ENCODE data around the gene KLKB1.

DNA sequence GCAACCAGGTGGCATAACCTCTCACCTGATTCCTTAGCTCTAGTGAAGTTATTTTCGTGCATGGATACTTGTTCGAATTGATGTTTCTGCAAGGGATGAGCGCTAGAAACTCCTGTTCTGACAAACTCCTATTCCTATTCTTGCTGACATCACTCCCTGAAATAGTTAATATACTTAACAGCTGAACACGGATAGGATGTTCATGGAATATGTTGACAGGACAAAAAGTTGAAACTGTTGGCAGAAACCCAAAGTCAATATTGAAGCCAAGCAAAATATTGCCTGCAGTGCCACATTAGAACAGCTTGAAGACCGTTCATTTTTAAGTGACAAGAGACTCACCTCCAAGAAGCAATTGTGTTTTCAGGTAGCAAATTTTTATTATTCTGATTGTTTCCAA is at the start of gene KLKB1:
- TF ChIP-seq ISL1 (CRISPR knock-in tag; IDR thresholded peaks at IDR 0.05): no peak
- TF ChIP-seq, protein P1, sequence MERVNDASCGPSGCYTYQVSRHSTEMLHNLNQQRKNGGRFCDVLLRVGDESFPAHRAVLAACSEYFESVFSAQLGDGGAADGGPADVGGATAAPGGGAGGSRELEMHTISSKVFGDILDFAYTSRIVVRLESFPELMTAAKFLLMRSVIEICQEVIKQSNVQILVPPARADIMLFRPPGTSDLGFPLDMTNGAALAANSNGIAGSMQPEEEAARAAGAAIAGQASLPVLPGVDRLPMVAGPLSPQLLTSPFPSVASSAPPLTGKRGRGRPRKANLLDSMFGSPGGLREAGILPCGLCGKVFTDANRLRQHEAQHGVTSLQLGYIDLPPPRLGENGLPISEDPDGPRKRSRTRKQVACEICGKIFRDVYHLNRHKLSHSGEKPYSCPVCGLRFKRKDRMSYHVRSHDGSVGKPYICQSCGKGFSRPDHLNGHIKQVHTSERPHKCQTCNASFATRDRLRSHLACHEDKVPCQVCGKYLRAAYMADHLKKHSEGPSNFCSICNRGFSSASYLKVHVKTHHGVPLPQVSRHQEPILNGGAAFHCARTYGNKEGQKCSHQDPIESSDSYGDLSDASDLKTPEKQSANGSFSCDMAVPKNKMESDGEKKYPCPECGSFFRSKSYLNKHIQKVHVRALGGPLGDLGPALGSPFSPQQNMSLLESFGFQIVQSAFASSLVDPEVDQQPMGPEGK (CRISPR knock-in tag; IDR thresholded peaks at IDR 0.05; ENCODE audit: borderline replicate concordance): no peak
- TF ChIP-seq ZFP3 (CRISPR knock-in tag; IDR thresholded peaks at IDR 0.05): no peak
- TF ChIP-seq ZC3H10 (CRISPR knock-in tag; IDR thresholded peaks at IDR 0.05): no peak
- no peak for TF ChIP-seq OSR1 (CRISPR knock-in tag; IDR thresholded peaks at IDR 0.05)
- no peak for TF ChIP-seq TSHZ2 (CRISPR knock-in tag; IDR thresholded peaks at IDR 0.05)
- no peak for TF ChIP-seq SNAI2 (CRISPR knock-in tag; IDR thresholded peaks at IDR 0.05)
- TF ChIP-seq ZFP30 (CRISPR knock-in tag; IDR thresholded peaks at IDR 0.05): no peak
- TF ChIP-seq, protein P2, sequence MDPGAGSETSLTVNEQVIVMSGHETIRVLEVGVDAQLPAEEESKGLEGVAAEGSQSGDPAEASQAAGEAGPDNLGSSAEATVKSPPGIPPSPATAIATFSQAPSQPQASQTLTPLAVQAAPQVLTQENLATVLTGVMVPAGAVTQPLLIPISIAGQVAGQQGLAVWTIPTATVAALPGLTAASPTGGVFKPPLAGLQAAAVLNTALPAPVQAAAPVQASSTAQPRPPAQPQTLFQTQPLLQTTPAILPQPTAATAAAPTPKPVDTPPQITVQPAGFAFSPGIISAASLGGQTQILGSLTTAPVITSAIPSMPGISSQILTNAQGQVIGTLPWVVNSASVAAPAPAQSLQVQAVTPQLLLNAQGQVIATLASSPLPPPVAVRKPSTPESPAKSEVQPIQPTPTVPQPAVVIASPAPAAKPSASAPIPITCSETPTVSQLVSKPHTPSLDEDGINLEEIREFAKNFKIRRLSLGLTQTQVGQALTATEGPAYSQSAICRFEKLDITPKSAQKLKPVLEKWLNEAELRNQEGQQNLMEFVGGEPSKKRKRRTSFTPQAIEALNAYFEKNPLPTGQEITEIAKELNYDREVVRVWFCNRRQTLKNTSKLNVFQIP (CRISPR knock-in tag; IDR thresholded peaks at IDR 0.05; ENCODE audit: borderline replicate concordance, low read depth): no peak
